ENCODE measurements around the gene CPVL.

- no peak for TF ChIP-seq CTCF (conservative IDR thresholded peaks at IDR 0.05)
- TF ChIP-seq ZFX (IDR thresholded peaks at IDR 0.05), result no peak
These were observed 69.7 kb downstream of the CPVL start for GRCh38 chr7:29076631-29077030.

All from C4-2B (cell line).